HL-60 (cell line): ENCODE results near the gene NBAS.

ENCODE experiments used
- DNase-seq, 2 experiments: peaks; one replicate each; pipeline ENCODE4 v3.0.0-alpha.2; 2010 to 2020; ENCODE audit warnings: low read depth in 1 of 2, low spot score in 1 of 2
- H3K27ac ChIP-seq: fragments of 250-450 bp; sonication (Bioruptor Pico); replicated peaks from 2 replicates; pipeline ENCODE4 v1.5.1; 2020; ENCODE audit warnings: mild to moderate bottlenecking, moderate library complexity
- H3K27me3 ChIP-seq: fragments of 250-450 bp; sonication (Bioruptor Pico); 2 replicates; pipeline ENCODE4 v1.5.1; 2021; ENCODE audit warnings: mild to moderate bottlenecking, moderate library complexity; ENCODE audit not compliant: insufficient read depth, poor library complexity, severe bottlenecking
- H3K4me3 ChIP-seq: replicated peaks from 2 replicates; pipeline ENCODE4 v1.5.1; 2011; ENCODE audit warnings: mild to moderate bottlenecking, control low read depth, low read length; ENCODE audit not compliant: insufficient read depth
- GABPA ChIP-seq: IDR thresholded peaks from 2 replicates; pipeline ENCODE4 v1.6.1; 2012; ENCODE audit warnings: low read depth
- POLR2AphosphoS5 ChIP-seq: IDR thresholded peaks from 2 replicates; pipeline ENCODE4 v1.6.1; 2012; ENCODE audit warnings: low read depth
- SPI1 ChIP-seq: IDR thresholded peaks from 2 replicates; pipeline ENCODE4 v1.6.1; 2012; ENCODE audit warnings: low read depth, mild to moderate bottlenecking, borderline replicate concordance
- TF ChIP-seq, protein P1 (sequence below): IDR thresholded peaks from 2 replicates; pipeline ENCODE4 v1.6.1; 2012; ENCODE audit warnings: low read depth; ENCODE audit not compliant: insufficient replicate concordance
- TF ChIP-seq, protein P2 (sequence below): IDR thresholded peaks from one replicate; pipeline ENCODE4 v1.5.1; 2011; ENCODE audit warnings: low read length, control low read depth, inconsistent platforms; ENCODE audit not compliant: insufficient read depth

NBAS gene

DNA sequence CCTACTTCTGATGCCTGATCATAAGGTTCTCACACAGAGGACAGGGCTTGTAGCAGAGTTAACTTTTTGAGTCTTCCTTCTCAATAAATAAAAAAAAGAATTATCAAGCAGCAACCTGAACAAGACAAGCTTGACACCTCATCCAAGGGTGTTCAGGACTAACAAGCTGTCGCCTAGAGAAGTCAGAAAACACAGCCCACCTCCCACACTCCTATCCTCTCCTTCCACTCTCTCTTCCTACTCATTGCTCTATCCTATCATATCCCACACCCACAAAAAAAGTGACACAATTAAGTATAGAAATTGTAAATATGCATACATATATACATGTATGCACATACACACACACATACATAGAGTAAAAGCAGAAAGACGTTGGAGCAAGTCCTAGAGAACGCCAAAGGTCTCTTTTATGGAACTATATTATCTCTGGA is 5.4 kb downstream of the NBAS start:
- DNase-seq: no peak
- TF ChIP-seq POLR2AphosphoS5 (no peak), SPI1 (no peak), GABPA (no peak)
- TF ChIP-seq, protein P1, sequence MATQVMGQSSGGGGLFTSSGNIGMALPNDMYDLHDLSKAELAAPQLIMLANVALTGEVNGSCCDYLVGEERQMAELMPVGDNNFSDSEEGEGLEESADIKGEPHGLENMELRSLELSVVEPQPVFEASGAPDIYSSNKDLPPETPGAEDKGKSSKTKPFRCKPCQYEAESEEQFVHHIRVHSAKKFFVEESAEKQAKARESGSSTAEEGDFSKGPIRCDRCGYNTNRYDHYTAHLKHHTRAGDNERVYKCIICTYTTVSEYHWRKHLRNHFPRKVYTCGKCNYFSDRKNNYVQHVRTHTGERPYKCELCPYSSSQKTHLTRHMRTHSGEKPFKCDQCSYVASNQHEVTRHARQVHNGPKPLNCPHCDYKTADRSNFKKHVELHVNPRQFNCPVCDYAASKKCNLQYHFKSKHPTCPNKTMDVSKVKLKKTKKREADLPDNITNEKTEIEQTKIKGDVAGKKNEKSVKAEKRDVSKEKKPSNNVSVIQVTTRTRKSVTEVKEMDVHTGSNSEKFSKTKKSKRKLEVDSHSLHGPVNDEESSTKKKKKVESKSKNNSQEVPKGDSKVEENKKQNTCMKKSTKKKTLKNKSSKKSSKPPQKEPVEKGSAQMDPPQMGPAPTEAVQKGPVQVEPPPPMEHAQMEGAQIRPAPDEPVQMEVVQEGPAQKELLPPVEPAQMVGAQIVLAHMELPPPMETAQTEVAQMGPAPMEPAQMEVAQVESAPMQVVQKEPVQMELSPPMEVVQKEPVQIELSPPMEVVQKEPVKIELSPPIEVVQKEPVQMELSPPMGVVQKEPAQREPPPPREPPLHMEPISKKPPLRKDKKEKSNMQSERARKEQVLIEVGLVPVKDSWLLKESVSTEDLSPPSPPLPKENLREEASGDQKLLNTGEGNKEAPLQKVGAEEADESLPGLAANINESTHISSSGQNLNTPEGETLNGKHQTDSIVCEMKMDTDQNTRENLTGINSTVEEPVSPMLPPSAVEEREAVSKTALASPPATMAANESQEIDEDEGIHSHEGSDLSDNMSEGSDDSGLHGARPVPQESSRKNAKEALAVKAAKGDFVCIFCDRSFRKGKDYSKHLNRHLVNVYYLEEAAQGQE: no peak
- TF ChIP-seq, protein P2, sequence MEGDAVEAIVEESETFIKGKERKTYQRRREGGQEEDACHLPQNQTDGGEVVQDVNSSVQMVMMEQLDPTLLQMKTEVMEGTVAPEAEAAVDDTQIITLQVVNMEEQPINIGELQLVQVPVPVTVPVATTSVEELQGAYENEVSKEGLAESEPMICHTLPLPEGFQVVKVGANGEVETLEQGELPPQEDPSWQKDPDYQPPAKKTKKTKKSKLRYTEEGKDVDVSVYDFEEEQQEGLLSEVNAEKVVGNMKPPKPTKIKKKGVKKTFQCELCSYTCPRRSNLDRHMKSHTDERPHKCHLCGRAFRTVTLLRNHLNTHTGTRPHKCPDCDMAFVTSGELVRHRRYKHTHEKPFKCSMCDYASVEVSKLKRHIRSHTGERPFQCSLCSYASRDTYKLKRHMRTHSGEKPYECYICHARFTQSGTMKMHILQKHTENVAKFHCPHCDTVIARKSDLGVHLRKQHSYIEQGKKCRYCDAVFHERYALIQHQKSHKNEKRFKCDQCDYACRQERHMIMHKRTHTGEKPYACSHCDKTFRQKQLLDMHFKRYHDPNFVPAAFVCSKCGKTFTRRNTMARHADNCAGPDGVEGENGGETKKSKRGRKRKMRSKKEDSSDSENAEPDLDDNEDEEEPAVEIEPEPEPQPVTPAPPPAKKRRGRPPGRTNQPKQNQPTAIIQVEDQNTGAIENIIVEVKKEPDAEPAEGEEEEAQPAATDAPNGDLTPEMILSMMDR: no peak
- H3K4me3 ChIP-seq: no peak overlapping the region
- H3K27ac ChIP-seq: no peak overlapping the region
- H3K27me3 ChIP-seq: no peaks in the 10 kb centered on the region

DNA sequence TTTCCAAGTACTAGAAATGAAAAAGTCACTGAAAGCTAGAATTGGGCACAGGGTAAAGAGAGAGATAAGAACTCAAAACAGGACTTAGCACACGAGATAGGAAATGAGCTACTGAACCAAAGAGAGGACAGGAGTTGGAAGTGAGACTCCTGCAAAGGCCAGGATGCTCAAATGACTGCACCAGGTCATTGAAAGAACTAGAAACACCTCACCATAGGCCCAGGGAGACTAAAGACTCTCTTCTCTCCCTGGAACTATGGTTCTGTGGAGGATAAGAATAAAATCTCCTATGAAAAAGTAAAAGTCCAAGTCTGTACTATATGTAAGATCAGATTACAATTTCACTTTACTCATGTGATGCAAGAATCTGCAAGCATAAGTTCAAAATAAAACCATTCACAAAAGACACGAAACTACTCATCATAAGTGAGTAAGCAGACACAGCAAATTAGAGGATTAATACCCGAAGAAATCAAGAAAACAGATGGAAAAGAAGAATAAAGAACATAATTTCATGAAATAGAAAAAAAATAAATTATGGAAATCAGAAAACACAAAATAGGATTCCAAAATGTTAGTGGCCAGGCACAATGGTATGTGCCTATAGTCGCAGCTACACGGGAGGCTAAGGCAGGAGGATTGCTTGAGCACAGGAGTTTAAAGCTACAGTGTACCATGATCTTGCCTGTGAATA is 6.5 kb downstream of the NBAS start:
- no peak overlapping the region for H3K4me3 ChIP-seq
- H3K27me3 ChIP-seq: no peaks in the 10 kb centered on the region
- no peak overlapping the region for H3K27ac ChIP-seq
- DNase-seq: no peak
- no peak for TF ChIP-seq SPI1

DNA sequence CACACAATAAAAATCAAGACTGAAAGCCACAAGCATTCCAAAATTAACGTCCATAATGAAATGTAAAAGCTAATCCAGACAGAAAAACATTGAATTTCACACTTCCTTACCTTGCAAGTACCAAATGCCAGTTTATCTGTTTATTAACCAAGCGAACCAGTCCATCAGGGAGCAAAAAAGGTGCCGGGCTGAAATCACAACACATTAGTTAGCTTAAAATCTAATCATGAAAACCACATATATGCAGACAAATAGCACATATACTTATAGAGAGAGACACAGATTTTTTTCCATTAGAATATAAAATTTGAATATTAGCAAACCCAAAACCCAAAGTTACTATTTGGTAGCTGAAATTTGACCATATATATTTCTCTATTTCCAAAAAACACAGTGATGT is 7.2 kb downstream of the NBAS start:
- H3K27me3 ChIP-seq: no peaks in the 10 kb centered on the region
- TF ChIP-seq, protein P2: no peak
- TF ChIP-seq SPI1: no peak
- TF ChIP-seq POLR2AphosphoS5: no peak
- H3K27ac ChIP-seq: no peak overlapping the region
- no peak overlapping the region for H3K4me3 ChIP-seq
- no peak for DNase-seq

DNA sequence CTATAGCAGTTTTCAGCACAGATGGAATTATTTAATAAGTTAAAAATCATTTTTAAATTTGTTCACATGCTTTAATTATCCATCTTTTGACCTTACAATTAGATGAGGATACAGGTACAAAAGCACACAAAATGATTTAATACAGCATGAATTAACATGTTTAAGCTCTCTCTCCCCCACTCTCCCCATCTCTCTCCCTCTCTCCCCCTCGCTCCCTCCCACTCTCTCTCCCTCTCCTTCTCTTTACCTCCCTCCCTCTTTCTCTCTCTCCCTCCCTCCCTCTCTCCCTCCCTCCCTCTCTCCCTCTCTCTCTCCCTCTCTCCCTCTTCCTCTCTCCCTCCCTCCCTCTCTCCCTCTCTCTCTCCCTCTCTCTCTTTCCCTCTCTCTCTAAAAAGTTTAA is 7.6 kb downstream of the NBAS start:
- H3K27ac ChIP-seq: no peak overlapping the region
- no peaks in the 10 kb centered on the region for H3K27me3 ChIP-seq
- DNase-seq: no peak
- H3K4me3 ChIP-seq: no peak overlapping the region
- TF ChIP-seq GABPA: no peak
- TF ChIP-seq, protein P2: no peak
- TF ChIP-seq, protein P1: no peak
- no peak for TF ChIP-seq POLR2AphosphoS5
- TF ChIP-seq SPI1: no peak
